Loucy (cell line): ENCODE results near the gene RD3L.

Experiments
- EZH2phosphoT487 ChIP-seq: fragments of 200-600 bp; IDR thresholded peaks from 2 replicates; pipeline ENCODE4 v1.6.1; 2018; ENCODE audit warnings: antibody characterized with exemption, mild to moderate bottlenecking, moderate library complexity, borderline replicate concordance
- TF ChIP-seq, protein P1 (sequence below): fragments of 200-600 bp; sonication (generic); conservative IDR thresholded peaks from 2 replicates; pipeline ENCODE4 v1.5.1; 2014; ENCODE audit warnings: mild to moderate bottlenecking, antibody characterized with exemption, low read length

DNA sequence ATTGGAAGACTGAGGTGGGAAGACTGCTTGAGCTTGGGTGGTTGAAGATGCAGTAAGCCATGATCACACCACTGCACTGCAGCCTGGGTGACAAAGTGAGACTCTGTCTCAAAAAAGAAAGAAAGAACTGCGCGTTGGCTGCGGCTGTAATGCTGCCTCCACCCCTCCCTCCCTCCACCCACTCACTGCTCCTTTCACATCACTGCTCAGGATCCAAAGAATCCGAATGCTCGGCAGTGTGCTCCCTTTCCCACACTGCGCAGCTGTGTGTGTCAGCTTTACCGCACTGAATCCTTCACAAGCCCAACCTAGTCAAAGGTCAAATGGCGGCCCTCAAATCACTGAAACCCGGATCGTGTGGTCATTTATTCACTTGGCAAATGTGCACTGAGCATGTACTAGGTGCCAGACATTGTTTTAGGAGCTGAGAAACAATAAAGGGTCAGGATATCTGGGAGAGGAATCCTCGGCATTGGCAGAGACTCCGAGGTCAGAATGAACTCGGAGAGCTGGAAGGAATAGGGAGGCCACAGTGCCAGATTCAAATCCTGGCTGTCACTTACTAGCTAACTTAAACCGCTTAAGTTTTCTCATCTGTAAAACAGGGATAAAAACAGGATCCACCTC is 25.6 kb downstream of the RD3L start:
- TF ChIP-seq, protein P1, sequence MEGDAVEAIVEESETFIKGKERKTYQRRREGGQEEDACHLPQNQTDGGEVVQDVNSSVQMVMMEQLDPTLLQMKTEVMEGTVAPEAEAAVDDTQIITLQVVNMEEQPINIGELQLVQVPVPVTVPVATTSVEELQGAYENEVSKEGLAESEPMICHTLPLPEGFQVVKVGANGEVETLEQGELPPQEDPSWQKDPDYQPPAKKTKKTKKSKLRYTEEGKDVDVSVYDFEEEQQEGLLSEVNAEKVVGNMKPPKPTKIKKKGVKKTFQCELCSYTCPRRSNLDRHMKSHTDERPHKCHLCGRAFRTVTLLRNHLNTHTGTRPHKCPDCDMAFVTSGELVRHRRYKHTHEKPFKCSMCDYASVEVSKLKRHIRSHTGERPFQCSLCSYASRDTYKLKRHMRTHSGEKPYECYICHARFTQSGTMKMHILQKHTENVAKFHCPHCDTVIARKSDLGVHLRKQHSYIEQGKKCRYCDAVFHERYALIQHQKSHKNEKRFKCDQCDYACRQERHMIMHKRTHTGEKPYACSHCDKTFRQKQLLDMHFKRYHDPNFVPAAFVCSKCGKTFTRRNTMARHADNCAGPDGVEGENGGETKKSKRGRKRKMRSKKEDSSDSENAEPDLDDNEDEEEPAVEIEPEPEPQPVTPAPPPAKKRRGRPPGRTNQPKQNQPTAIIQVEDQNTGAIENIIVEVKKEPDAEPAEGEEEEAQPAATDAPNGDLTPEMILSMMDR, result no peak
- no peak for TF ChIP-seq EZH2phosphoT487
